Activated CD4-positive, alpha-beta T cell treated with anti-CD3 and anti-CD28 coated beads, Interleukin-2, amount 50 U/mL, for 16 hours (primary cell): ENCODE measurements around the gene XPR1.

ENCODE experiments used
- DNase-seq: peaks from one replicate; pipeline ENCODE4 v3.0.0-alpha.2; 2020

XPR1 gene

GRCh38 chr1:180615493-180616290 lies 16.1 kb upstream of the XPR1 start:
- no peak for DNase-seq

GRCh38 chr1:180616439-180616838 lies 15.4 kb upstream of the XPR1 start:
- DNase-seq: no peak

GRCh38 chr1:180617774-180618395 lies 13.9 kb upstream of the XPR1 start:
- DNase-seq: no peak

- no peak for DNase-seq
These were observed 11.2 kb upstream of the XPR1 start for GRCh38 chr1:180620581-180620980.

GRCh38 chr1:180622658-180623508 lies 8.9 kb upstream of the XPR1 start:
- no peak for DNase-seq

GRCh38 chr1:180623579-180624347 lies 8.1 kb upstream of the XPR1 start:
- no peak for DNase-seq

GRCh38 chr1:180626711-180627110 lies 5.1 kb upstream of the XPR1 start:
- no peak for DNase-seq

GRCh38 chr1:180627411-180627810 lies 4.4 kb upstream of the XPR1 start:
- DNase-seq: no peak

- DNase-seq: no peak
These were observed 3.2 kb upstream of the XPR1 start for GRCh38 chr1:180628646-180629045.

- no peak for DNase-seq
These were observed 1.2 kb upstream of the XPR1 start for GRCh38 chr1:180630408-180631193.

GRCh38 chr1:180631194-180631765 lies 542 bp upstream of the XPR1 start:
- DNase-seq: no peak

GRCh38 chr1:180632326-180633056 lies 669 bp downstream of the XPR1 start:
- peak; percentile 54 for DNase-seq

GRCh38 chr1:180633057-180634056 lies 1.5 kb downstream of the XPR1 start:
- DNase-seq: no peak

GRCh38 chr1:180636138-180636537 lies 4.3 kb downstream of the XPR1 start:
- no peak for DNase-seq

GRCh38 chr1:180639871-180640270 lies 8.0 kb downstream of the XPR1 start:
- DNase-seq: no peak

- no peak for DNase-seq
These were observed 8.7 kb downstream of the XPR1 start for GRCh38 chr1:180640531-180640949.

GRCh38 chr1:180641662-180642061 lies 9.8 kb downstream of the XPR1 start:
- DNase-seq: no peak

- no peak for DNase-seq
These were observed 11.0 kb downstream of the XPR1 start for GRCh38 chr1:180642781-180643180.

- no peak for DNase-seq
These were observed 11.9 kb downstream of the XPR1 start for GRCh38 chr1:180643693-180644092.
